ENCODE results near the gene TEDDM1.

The TEDDM1 gene

GRCh38 chr1:182415789-182416188 is 15.3 kb upstream of the TEDDM1 start:
- Histone ChIP-seq H3K4me1 (ENCODE audit: insufficient read depth, low read length) (no peaks in the 10 kb centered on the region), H2AFZ (ENCODE audit: low read depth, low read length) (no peak overlapping the region), H3K4me2 (ENCODE audit: insufficient read depth, low read length) (no peak overlapping the region), H3K9ac (ENCODE audit: low read depth, low read length) (no peak overlapping the region), H4K20me1 (ENCODE audit: insufficient read depth, low read length) (no peaks in the 10 kb centered on the region), H3K27me3 (ENCODE audit: insufficient read depth, low read length, poor library complexity) (peaks cover 3% of the 10 kb centered on the region), H3K9me3 (ENCODE audit: insufficient read depth, low read length, severe bottlenecking) (no peaks in the 10 kb centered on the region), H3K4me3 (ENCODE audit: low read depth in 1 of 2, low read length in 2 of 2) (no peak overlapping the region), H3K36me3 (ENCODE audit: insufficient read depth, low read length) (no peaks in the 10 kb centered on the region), H3K79me2 (ENCODE audit: insufficient read depth, low read length) (no peaks in the 10 kb centered on the region), H3K27ac (ENCODE audit: low read length) (no peak overlapping the region)
- no peak for DNase-seq
- ATAC-seq (ENCODE audit: insufficient read depth, low read depth), result no peak; the same call in 2 of the 3 replicates
- TF ChIP-seq CTCF (IDR thresholded peaks at IDR 0.05; ENCODE audit: borderline replicate concordance, extremely low read depth, low read length, poor library complexity, severe bottlenecking) (no peak), EZH2 (IDR thresholded peaks at IDR 0.05; ENCODE audit: borderline replicate concordance, low read depth, low read length, severe bottlenecking) (no peak)

GRCh38 chr1:182413969-182414368 is 13.5 kb upstream of the TEDDM1 start:
- no peak for DNase-seq
- no peaks in the 10 kb centered on the region for H3K79me2 ChIP-seq (ENCODE audit: insufficient read depth, low read length)
- H3K27me3 ChIP-seq (ENCODE audit: insufficient read depth, low read length, poor library complexity), result peaks cover 3% of the 10 kb centered on the region
- no peaks in the 10 kb centered on the region for H3K9me3 ChIP-seq (ENCODE audit: insufficient read depth, low read length, severe bottlenecking)
- no peak overlapping the region for H3K27ac ChIP-seq (ENCODE audit: low read length)
- no peaks in the 10 kb centered on the region for H4K20me1 ChIP-seq (ENCODE audit: insufficient read depth, low read length)
- H3K9ac ChIP-seq (ENCODE audit: low read depth, low read length), result no peak overlapping the region
- H3K36me3 ChIP-seq (ENCODE audit: insufficient read depth, low read length), result no peaks in the 10 kb centered on the region
- no peak overlapping the region for H3K4me3 ChIP-seq (ENCODE audit: low read depth in 1 of 2, low read length in 2 of 2)
- H3K4me2 ChIP-seq (ENCODE audit: insufficient read depth, low read length), result no peak overlapping the region
- no peak for TF ChIP-seq EZH2 (IDR thresholded peaks at IDR 0.05; ENCODE audit: borderline replicate concordance, low read depth, low read length, severe bottlenecking)
- no peak for TF ChIP-seq CTCF (IDR thresholded peaks at IDR 0.05; ENCODE audit: borderline replicate concordance, extremely low read depth, low read length, poor library complexity, severe bottlenecking)
- no peak overlapping the region for H2AFZ ChIP-seq (ENCODE audit: low read depth, low read length)
- no peaks in the 10 kb centered on the region for H3K4me1 ChIP-seq (ENCODE audit: insufficient read depth, low read length)
- ATAC-seq (ENCODE audit: insufficient read depth, low read depth), result no peak

- TF ChIP-seq CTCF (IDR thresholded peaks at IDR 0.05; ENCODE audit: borderline replicate concordance, extremely low read depth, low read length, poor library complexity, severe bottlenecking) (no peak), EZH2 (IDR thresholded peaks at IDR 0.05; ENCODE audit: borderline replicate concordance, low read depth, low read length, severe bottlenecking) (no peak)
- Histone ChIP-seq H3K27me3 (ENCODE audit: insufficient read depth, low read length, poor library complexity) (peaks cover 3% of the 10 kb centered on the region), H3K4me2 (ENCODE audit: insufficient read depth, low read length) (no peak overlapping the region), H3K79me2 (ENCODE audit: insufficient read depth, low read length) (no peaks in the 10 kb centered on the region), H3K27ac (ENCODE audit: low read length) (no peak overlapping the region), H3K9ac (ENCODE audit: low read depth, low read length) (no peak overlapping the region), H3K4me1 (ENCODE audit: insufficient read depth, low read length) (no peaks in the 10 kb centered on the region), H4K20me1 (ENCODE audit: insufficient read depth, low read length) (no peaks in the 10 kb centered on the region), H3K9me3 (ENCODE audit: insufficient read depth, low read length, severe bottlenecking) (no peaks in the 10 kb centered on the region), H3K4me3 (ENCODE audit: low read depth in 1 of 2, low read length in 2 of 2) (no peak overlapping the region), H2AFZ (ENCODE audit: low read depth, low read length) (no peak overlapping the region), H3K36me3 (ENCODE audit: insufficient read depth, low read length) (no peaks in the 10 kb centered on the region)
- DNase-seq (no peak), ATAC-seq (ENCODE audit: insufficient read depth, low read depth) (no peak)
These were observed 13.0 kb upstream of the TEDDM1 start for GRCh38 chr1:182413486-182413885.
